ENCODE measurements around the gene IGSF9B. TPM values are rescaled to one million over a fixed set of nuclear protein-coding genes. Genes with fewer than 3 reads are reported as not detected.
A peak's percentile ranks its signal among the peaks of the same experiment; 100 is the strongest.

Gene IGSF9B
- total RNA-seq, 3 donors from 2014 or later (not counting 1 experiment from before 2014, with no cell fraction given) = 2.2 to 6.1 (median 4.3) TPM

- H3K27me3 Mint-ChIP-seq (ENCODE audit: low read depth in 2 of 2) = peaks cover 33 to 47% of the 10 kb centered on the region in 2 donors
- H3K9me3 Mint-ChIP-seq = no peaks in the 10 kb centered on the region
- no peak overlapping the region for H3K27ac Mint-ChIP-seq
- no peak overlapping the region for H3K4me3 ChIP-seq (ENCODE audit: low read length)
- no peaks in the 10 kb centered on the region for H3K36me3 ChIP-seq (ENCODE audit: control insufficient read depth, insufficient read depth, low read length)
- no peak for TF ChIP-seq CTCF (IDR thresholded peaks at IDR 0.05)
- H3K4me1 Mint-ChIP-seq = peaks cover 4 to 7% of the 10 kb centered on the region in 2 donors
- no peak overlapping the region for H3K27ac ChIP-seq (ENCODE audit: low read length)
- H3K4me1 ChIP-seq (ENCODE audit: control insufficient read depth, insufficient read depth, low read length) = peaks cover 7% of the 10 kb centered on the region
- no peaks in the 10 kb centered on the region for H3K27me3 ChIP-seq (ENCODE audit: control insufficient read depth, insufficient read depth, low read length)
- H3K4me3 Mint-ChIP-seq = no peak overlapping the region
- no peaks in the 10 kb centered on the region for H3K9me3 ChIP-seq (ENCODE audit: control insufficient read depth, insufficient read depth, low read length)
- no peaks in the 10 kb centered on the region for H3K36me3 Mint-ChIP-seq
- ATAC-seq (no peak), DNase-seq (no peak)
- WGBS (ENCODE audit: insufficient coverage) = 82% methylated on average over 10 of the region's 10 CpGs
- intact Hi-C loops (cut with micrococcal nuclease) = no loop called here
These were observed 8.3 kb upstream of the IGSF9B start for GRCh38 chr11:133965031-133965601.

GRCh38 chr11:133964356-133964755, 7.6 kb upstream of the IGSF9B start:
- H3K4me1 Mint-ChIP-seq = peaks cover 4 to 7% of the 10 kb centered on the region in 2 donors

GRCh38 chr11:133961890-133962289, 5.1 kb upstream of the IGSF9B start:
- 84% methylated on average over 8 of the region's 8 CpGs for WGBS (ENCODE audit: insufficient coverage)
- H3K27ac Mint-ChIP-seq = no peak overlapping the region
- H3K4me3 Mint-ChIP-seq = no peak overlapping the region
- ATAC-seq = no peak
- Histone ChIP-seq H3K27ac (ENCODE audit: low read length) (no peak overlapping the region), H3K36me3 (ENCODE audit: control insufficient read depth, insufficient read depth, low read length) (no peaks in the 10 kb centered on the region), H3K4me3 (ENCODE audit: low read length) (no peak overlapping the region), H3K4me1 (ENCODE audit: control insufficient read depth, insufficient read depth, low read length) (peaks cover 8% of the 10 kb centered on the region), H3K9me3 (ENCODE audit: control insufficient read depth, insufficient read depth, low read length) (no peaks in the 10 kb centered on the region), H3K27me3 (ENCODE audit: control insufficient read depth, insufficient read depth, low read length) (peaks cover 7% of the 10 kb centered on the region)
- H3K4me1 Mint-ChIP-seq = peaks cover 0 to 9% of the 10 kb centered on the region in 2 donors
- no peaks in the 10 kb centered on the region for H3K9me3 Mint-ChIP-seq
- DNase-seq = no peak
- H3K36me3 Mint-ChIP-seq = no peaks in the 10 kb centered on the region
- H3K27me3 Mint-ChIP-seq (ENCODE audit: low read depth in 2 of 2) = peaks cover 35 to 59% of the 10 kb centered on the region in 2 donors
- intact Hi-C loops (cut with micrococcal nuclease) = no loop called here
- no peak for TF ChIP-seq CTCF (IDR thresholded peaks at IDR 0.05)

More at GRCh38 chr11:133964356-133964755, 7.6 kb upstream of the IGSF9B start:
- Histone ChIP-seq H3K4me1 (ENCODE audit: control insufficient read depth, insufficient read depth, low read length) (peaks cover 7% of the 10 kb centered on the region), H3K36me3 (ENCODE audit: control insufficient read depth, insufficient read depth, low read length) (no peaks in the 10 kb centered on the region), H3K27me3 (ENCODE audit: control insufficient read depth, insufficient read depth, low read length) (no peaks in the 10 kb centered on the region), H3K4me3 (ENCODE audit: low read length) (no peak overlapping the region), H3K9me3 (ENCODE audit: control insufficient read depth, insufficient read depth, low read length) (no peaks in the 10 kb centered on the region), H3K27ac (ENCODE audit: low read length) (no peak overlapping the region)
- 74% methylated on average over 7 of the region's 7 CpGs for WGBS (ENCODE audit: insufficient coverage)
- Mint-ChIP-seq H3K4me3 (no peak overlapping the region), H3K9me3 (no peaks in the 10 kb centered on the region), H3K27me3 (ENCODE audit: low read depth in 2 of 2) (peaks cover 29 to 52% of the 10 kb centered on the region in 2 donors), H3K27ac (no peak overlapping the region), H3K36me3 (no peaks in the 10 kb centered on the region)
- DNase-seq (no peak), ATAC-seq (no peak)
- no peak for TF ChIP-seq CTCF (IDR thresholded peaks at IDR 0.05)
- intact Hi-C loops (cut with micrococcal nuclease) = no loop called here

- Histone ChIP-seq H3K27ac (ENCODE audit: low read length) (no peak overlapping the region), H3K27me3 (ENCODE audit: control insufficient read depth, insufficient read depth, low read length) (peaks cover 23% of the 10 kb centered on the region), H3K4me3 (ENCODE audit: low read length) (no peak overlapping the region), H3K4me1 (ENCODE audit: control insufficient read depth, insufficient read depth, low read length) (peaks cover 19% of the 10 kb centered on the region), H3K36me3 (ENCODE audit: control insufficient read depth, insufficient read depth, low read length) (no peaks in the 10 kb centered on the region), H3K9me3 (ENCODE audit: control insufficient read depth, insufficient read depth, low read length) (no peaks in the 10 kb centered on the region)
- DNase-seq = peak in 1 of 2 donors; percentile 41
- no peaks in the 10 kb centered on the region for H3K9me3 Mint-ChIP-seq
- H3K4me3 Mint-ChIP-seq = peak overlapping the region; percentile 77
- H3K27me3 Mint-ChIP-seq (ENCODE audit: low read depth in 2 of 2) = peaks cover 43 to 61% of the 10 kb centered on the region in 2 donors
- no peak for ATAC-seq
- no peaks in the 10 kb centered on the region for H3K36me3 Mint-ChIP-seq
- H3K27ac Mint-ChIP-seq = no peak overlapping the region
- peaks cover 0 to 9% of the 10 kb centered on the region in 2 donors for H3K4me1 Mint-ChIP-seq
- 95% methylated on average over 5 of the region's 7 CpGs for WGBS (ENCODE audit: insufficient coverage)
- TF ChIP-seq CTCF (IDR thresholded peaks at IDR 0.05) = no peak
- intact Hi-C loops (cut with micrococcal nuclease) = no loop called here
These were observed 1.1 kb upstream of the IGSF9B start for GRCh38 chr11:133957900-133958299.
